NCI-H524 treated with DMSO at 0.1 percent for 48 hours (cell line): Measurements from ENCODE around the gene ZFAND4.
"Not testable (repeated sequence)": the region's sequence is repeated elsewhere in the genome, so short reads cannot be mapped to it uniquely, and the experiment has no call there.

Source experiments
- DNase-seq: peaks from one replicate; lab custom pipeline; 2025; lab: John Stamatoyannopoulos, UW

Gene ZFAND4

DNA sequence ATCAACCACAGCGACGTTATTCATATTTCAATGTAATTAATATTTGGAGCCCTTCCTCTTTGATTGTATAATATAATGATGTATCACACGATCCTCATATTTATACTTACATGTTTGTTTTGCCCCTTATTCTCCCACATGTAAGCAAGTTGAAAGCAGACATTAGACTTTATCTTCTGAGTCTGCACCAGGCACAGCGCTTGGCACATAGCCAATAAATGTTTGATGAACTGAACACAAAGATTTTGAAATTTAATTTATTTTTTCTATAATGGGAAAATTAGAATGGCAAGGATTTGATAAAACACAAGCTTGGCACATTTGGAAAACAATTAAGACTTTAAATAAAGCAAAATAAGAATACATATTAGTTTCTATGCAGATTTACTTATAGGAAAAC lies 31.6 kb downstream of the ZFAND4 start:
- DNase-seq = no peak

DNA sequence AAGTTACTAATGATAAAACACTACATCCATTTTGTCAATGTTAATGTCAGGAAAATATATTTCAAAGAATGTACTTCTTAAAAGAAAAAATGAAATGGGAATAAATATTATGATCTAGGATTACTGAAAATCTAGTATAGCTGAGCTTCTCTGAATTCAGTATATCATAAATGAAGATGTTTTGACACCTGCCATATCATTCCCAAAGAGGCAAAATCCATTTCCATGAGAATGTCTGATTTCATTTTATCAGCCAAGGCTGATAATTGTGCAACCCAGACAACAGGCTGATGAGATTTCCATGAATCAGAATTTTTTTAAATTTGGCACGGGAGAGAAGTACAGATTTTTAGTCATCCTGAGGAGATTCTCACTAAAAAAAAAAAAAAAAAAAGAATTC lies 32.5 kb downstream of the ZFAND4 start:
- DNase-seq = no peak

DNA sequence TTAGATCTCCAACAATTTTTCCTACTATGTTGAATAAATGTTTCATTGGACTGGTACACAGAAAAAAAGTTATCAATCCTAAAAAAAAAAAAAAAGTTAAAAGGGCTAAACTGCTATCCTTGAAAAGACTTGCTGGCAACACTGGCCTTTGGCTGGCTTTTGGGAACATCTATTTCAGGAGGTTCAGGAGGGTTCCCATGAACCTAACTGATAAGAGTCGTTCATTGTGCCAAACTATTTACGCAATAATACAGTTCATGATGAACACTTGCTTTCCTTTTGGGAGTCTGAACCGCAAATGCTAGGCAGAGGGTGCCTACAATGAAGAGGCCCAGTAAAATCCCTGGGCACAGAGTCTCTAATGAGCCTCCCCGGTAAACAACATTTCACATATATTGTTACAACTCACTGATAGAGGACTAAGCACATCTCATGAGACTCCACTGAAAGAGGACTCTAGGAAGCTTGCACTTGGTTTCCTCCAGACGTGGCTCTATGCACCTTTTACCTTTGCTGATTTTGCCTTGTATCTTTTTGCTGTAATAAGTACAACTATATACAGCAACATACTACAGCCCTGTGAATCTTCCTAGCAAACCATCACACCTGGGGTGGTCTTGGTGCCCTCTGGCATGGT lies 45.0 kb downstream of the ZFAND4 start:
- DNase-seq = no peak

DNA sequence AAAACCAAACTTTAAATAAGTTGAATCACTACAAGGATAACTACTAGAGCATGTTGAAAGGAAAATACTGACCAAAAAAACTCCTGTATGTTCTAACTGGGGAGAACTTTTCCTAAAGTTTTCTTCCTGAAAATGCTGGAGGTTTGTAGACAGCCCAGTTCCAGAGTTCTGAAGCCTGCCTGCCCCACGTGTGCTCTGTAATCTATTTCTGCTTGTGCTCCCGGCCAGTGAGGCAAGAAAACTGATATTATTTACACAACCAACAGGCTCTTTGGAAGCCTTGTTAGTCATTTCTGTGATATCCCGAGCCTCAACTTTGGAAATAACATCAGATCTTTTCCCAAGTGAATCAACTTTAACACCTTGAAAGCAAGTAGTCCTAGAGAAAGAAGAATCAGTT lies 46.7 kb downstream of the ZFAND4 start:
- no peak for DNase-seq

DNA sequence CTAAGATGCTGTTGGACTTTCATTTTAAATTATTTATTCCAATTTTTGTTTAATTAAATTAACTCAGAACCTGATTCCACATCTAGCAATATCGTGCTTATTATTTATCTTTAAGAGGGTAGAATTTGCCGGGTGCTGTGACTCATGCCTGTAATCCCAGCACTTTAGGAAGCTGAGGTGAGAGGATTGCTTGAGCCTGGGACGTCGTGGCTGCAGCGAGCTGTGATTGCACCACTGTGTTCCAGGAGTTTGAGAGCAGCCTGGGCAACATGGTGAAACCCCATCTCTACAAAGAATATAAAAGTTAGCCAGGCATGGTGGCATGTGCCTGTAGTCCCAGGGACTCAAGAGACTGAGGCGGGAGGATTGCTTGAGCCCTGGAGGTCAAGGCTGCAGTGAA lies 47.8 kb downstream of the ZFAND4 start:
- no peak for DNase-seq

DNA sequence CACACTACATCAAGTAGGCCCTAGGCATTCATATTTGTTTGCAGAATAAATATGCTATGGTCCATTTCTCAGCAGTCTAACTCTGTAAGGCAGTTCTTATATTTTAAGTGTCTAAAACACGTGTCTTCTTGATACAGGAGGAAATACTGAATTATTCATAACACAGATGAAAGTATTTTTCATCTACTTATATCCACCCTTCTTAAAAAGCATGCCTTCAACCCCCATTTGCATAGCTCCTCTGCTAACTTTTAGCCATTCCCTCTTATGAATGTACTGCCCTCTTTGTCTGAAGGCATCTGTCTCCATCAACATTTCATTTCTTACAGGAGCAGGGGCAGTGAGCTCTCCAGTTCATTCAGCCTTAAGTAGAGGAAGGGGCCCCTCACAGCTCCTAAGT lies 57.7 kb downstream of the ZFAND4 start:
- no peak for DNase-seq

DNA sequence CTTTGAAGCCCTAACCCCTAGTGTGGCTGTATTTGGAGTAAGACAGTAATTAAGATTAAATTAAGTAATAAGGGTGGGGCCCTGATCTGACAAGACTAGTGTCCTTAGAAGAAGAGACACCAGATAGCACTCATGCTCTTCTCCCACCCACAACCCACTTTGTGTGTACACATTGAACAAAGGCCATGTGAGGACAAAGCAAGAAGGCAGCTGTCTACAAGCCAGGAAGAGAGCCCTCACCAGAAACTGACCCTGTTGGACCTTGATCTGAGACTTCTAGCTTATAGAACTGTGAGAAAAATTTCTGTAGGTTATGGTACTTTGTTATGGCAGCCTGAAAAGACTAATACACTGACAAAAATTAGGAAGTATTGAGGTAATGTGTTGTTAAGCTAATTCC lies 59.8 kb downstream of the ZFAND4 start:
- no peak for DNase-seq

DNA sequence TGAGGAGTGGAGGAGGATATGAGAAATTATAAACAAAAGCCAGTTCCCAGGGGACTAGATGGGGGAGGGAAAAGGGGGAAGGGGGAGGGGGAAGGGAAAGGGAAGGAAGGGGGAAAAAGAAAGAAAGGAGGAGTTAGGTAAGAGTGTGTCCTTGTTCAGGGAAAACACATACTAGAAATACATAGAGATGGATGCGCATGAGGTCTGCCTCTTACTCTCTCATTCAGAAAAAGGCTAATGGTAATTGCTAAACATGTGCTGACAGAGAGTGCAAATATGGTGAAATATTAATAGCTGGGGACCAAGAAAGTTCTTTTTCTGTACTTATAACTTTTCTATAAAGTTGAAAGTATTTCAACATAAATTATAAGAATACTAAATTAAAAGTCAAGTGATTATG lies 64.5 kb downstream of the ZFAND4 start:
- DNase-seq = no peak

DNA sequence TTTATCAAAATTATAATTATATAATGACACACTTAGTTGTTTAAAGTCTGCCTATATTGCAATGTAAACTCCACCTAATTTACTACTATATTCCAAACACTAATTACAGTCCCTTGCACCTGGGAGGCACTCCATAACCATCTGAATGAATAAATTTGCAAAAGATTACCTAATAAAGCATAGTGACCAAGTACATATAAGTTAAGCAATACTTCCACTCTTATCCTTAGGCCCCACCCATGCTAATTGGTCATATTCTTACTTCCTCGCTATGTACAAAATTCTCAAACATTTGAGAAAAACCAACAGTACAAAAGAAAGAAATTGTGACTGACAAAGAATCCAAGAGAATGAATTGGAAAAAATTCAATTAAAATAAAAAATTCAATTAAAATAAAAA lies 65.3 kb downstream of the ZFAND4 start:
- DNase-seq = no peak

DNA sequence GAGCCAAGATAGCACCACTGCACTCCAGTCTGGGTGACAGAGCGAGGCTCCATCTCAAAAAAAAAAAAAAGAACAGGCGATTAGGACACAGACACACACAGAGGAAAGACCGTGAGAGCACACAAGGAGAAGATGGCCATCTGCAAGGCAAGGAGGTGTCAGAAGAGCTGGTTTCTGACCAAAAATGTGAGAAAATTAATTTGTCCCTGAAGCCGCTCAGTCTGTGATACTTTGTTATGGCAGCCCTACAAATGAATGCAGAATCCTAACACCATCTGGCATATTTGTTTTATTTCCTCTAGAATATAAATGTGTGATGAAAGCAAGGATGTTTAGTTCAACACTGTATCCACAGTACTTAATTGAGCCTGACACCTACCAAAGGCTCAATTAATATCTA lies 69.7 kb downstream of the ZFAND4 start:
- DNase-seq = no peak

DNA sequence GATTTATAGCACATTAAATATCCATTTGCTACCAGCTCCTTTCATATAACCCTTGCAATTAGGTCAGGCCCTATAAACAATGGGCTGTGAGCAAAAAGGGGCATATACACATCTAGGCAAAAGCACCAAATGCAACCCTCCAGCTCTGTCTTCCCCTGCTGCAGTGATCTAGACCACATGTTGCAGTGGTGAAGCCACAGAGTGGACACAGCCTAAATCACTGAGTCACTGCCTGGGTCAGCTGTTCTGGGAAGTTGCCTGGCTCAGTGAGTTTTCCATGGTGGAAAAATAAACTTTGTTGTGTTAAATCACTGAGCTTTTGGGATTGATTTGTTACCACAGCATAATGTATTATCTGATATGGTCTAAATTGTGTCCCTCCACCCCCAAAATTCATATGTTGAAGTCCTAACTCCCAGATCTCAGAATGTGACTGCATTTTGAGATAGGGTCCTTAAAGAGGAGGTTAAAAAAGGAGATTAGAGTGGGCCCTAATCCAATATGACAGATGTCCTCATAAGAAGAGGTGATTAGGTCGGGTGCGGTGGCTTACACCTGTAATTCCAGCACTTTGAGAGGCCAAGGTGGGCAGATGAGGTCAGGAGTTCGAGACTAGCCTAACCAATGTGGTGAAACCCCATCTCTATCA lies 70.4 kb downstream of the ZFAND4 start:
- DNase-seq = no peak

DNA sequence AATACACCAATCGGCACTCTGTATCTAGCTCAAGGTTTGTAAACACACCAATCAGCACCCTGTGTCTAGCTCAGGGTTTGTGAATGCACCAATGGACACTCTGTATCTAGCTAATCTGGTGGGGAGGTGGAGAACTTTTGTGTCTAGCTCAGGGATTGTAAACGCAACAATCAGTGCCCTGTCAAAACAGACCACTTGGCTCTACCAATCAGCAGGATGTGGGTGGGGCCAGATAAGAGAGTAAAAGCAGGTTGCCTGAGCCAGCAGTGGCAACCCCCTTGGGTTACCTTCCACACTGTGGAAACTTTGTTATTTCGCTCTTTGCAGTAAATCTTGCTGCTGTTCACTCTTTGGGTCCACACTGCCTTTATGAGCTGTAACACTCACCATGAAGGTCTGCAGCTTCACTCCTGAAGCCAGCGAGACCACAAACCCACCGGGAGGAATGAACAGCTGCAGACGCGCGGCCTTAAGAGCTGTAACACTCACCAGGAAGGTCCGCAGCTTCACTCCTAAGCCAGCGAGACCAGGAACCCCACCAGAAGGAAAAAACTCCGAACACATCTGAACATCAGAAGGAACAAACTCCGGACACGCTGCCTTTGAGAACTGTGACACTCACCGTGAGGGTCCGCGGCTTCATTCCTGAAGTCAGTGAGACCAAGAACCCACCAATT lies 71.2 kb downstream of the ZFAND4 start:
- DNase-seq = not testable (repeated sequence)

DNA sequence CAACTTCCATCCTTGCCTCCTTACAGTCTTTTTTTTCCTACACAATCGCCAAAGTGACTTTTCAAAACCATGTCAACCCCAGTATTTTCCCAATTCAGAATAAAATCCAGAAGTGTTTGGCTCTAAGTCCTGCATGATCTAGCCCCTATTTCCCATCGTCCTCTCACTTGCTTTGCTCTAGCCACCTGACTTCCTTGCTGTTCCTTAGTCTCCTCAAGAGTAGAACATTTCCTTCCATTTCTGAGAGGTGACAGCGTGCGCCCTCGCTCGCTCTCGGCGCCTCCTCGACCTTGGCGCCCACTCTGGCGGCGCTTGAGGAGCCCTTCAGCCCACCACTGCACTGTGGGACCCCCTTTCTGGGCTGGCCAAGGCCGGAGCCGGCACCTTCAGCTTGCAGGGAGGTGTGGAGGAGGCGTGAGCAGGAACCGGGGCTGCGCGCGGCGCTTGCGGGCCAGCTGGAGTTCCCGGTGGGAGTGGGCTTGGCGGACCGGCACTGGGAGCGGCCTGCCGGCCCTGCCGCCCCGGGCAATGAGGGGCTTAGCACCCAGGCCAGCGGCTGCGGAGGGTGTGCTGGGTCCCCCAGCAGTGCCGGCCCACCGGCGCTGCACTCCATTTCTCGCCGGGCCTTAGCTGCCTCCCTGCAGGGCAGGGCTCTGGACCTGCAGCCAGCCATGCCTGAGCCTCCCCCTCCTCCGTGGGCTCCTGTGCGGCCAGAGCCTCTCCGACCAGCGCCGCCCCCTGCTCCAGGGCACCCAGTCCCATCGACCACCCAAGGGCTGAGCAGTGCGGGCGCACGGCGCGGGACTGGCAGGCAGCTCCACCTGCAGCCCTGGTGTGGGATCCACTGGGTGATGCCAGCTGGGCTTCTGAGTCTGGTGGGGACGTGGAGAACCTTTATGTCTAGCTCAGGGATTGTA lies 72.0 kb downstream of the ZFAND4 start:
- not testable (repeated sequence) for DNase-seq

DNA sequence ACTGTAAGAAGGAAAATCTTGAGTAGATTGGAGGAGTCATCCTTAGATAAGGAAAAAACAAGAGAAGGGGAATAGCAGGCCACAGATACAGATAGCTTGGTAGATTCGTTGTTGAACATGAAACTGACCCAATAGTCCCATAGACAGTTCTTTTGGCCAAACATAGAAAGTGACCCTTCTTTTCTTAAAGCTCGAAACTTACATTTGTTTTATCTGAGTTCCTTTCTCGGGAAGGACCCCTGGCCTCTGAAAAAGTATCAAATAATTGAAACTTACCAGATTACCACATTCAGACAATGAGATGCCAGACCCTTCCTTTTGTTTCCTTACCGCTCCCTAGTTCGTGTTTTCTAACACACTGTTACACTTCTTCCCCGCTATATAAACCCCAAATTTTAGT lies 72.9 kb downstream of the ZFAND4 start:
- DNase-seq = no peak

DNA sequence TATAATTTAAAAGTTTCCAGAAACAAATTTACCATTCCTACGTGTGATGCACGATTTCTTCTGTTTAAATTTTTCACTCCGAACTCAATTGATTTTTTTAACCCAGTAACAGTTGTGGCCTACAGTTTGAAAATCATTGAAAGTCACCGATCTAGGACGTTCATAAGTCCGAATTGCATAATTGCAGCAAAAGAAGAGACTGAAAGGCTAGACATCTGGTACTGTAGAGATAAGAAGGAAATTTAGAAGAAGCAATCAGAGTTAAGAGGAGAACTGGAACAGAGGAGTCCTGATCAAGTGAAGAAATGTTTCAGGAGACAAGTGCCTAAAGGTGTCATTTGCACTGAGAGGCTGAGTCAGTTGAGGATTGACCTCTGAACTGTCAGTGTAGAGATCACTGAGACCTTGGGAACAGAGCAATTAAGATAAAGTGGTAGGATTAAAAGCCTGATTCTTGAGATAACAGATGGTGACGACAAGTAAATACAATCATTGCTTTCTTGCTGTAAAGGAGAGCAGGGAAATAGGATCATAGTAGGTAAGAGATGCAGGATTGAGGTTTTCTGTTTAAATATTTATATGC lies 73.5 kb downstream of the ZFAND4 start:
- DNase-seq = peak; percentile 38

DNA sequence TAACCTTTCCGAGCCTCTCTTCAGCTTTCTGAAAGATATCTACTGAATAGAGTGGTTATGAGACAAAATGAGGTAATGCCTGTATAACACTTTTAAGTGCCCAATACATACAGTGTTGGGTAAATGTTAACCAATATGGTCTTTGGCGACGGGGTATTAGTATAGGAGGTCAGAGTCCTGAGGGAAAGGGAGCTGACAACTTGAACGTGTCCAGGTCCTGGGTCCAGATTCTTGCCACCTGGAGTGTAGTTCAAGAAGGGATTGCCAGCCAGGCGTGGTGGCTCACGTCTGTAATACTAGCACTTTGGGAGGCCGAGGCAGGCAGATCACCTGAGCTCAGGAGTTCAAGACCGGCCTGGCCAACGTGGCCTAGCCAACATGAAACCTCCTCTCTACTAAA lies 76.0 kb downstream of the ZFAND4 start:
- DNase-seq = no peak

DNA sequence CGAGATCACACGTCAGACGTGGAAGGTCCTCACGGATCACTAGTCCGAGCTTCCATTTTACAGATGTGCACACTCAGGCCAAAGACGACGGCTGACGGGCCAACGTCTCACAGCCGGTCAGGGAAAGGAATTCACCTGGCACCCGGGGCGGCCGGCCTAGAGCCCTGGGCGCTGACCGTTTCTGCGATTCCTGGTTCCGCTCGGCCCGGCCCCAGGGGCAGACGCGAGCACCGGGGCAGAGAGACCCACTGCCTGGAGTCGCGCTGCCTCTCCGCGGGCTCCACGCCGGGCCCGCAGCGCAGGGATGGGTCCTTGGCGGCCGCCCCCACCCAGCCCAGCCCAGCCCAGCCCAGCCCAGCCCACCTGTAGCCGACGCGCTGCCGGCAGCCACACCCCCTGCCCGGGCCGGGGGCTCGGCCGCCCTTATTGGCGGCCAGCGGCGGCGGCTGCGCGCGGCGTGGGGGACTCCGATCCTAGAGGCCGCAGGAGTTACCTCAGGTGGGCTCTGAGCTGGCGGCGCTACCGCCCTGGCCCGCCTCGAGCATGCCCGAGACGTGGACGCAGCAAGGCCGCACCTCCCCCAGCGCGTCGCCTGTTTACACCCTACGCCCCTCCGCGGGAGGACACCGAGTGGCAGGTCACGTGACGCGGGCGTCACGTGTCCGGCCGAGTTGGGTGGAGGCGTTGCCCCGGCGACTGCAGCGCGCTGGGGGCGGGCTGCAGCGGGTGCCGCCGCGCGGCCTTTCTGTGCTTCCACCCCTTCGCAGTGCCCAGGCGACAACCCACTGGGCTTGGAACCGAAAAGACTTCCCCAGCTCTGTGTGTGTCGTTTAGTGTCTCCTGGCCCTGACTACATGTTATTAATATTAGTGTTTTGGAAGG lies 78.1 kb downstream of the ZFAND4 start:
- no peak for DNase-seq

DNA sequence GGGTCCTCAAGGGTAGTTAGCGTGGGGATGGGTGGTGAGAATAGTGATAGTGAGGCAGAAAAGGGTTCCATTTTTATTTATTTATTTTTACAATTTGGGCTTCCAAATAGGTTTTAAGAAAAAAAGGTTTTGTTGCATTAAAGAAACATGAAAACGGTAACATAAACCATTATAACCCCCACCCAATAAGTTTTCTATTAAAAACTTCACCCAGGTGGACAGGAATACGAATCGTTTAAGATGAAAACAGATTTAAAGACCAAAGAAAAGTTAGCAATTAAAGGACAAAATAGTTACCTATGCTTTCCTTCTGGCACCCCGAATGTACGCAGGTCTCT lies 78.7 kb downstream of the ZFAND4 start:
- DNase-seq = no peak

DNA sequence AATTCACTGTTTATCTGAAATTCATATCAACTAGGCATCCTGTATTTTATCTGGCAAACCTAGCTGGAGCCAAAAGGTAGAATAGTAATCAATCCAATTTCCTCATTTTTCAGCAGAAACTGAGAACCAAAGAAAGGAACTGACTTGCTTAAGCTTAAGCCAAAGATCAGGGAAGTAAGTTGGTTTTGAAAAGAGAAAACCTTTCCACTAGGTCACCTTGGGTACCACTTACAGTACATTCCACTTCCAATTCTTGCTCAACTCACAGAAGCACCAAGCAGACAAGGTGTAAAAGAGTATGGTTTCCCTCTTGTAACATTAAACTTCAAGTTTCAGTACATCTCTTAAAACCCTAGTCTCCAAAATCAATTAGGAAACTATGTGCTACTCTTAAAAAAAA lies 79.6 kb downstream of the ZFAND4 start:
- DNase-seq = no peak

DNA sequence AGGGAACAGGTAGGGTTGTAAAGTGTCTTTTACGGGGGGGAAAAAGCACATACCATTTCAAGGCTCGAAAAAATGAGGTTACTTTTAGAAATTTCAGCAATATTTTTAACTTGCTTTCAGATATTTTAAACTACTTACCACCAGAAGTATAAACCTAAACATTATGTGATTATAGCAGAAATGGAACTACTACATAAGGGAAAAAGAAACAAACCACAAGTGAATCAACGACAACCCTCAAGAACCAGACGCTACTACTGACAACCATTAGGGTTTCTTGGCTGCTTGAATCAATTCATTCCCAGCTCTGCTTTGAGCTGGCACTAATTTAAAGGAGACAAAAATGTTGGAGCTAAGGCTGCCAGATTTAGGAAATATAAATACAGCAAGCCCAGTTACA lies 80.1 kb downstream of the ZFAND4 start:
- no peak for DNase-seq

DNA sequence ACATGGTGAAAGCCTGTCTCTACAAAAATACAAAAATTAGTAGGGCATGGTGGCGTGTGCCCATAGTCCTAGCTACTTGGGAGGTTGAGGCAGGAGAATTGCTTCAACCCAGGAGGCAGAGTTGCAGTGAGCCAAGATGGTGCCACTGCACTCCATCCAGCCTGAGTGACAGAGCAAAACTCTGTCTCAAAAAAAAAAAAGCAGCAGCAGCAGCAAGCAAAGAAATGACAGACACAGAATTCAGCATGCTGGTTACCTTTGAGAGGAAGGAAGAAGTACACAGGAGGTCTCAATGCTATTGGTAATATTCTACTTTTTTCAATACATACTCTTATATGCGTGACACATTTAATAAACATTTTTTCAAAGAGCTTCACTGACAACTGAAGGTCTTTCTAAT lies 81.3 kb downstream of the ZFAND4 start:
- no peak for DNase-seq
